Measurements from ENCODE around the gene NEUROD2. TPM values are rescaled to one million over a fixed set of nuclear protein-coding genes. Genes with fewer than 3 reads are reported as not detected.

The NEUROD2 gene
- total RNA-seq, 1 donor from 2014 or later, result not detected

- Histone ChIP-seq H4K20me1 (ENCODE audit: insufficient read depth, low read length) (no peaks in the 10 kb centered on the region), H3K4me2 (ENCODE audit: low read length) (no peak overlapping the region), H3K27ac (ENCODE audit: low read depth, low read length) (no peak overlapping the region), H3K27me3 (ENCODE audit: insufficient read depth, low read length) (peaks cover 39% of the 10 kb centered on the region), H3K9ac (ENCODE audit: low read length) (no peak overlapping the region), H3K4me3 (ENCODE audit: insufficient read depth, low read depth, low read length) (no peak overlapping the region), H3K36me3 (ENCODE audit: insufficient read depth, low read length) (no peaks in the 10 kb centered on the region), H3K79me2 (ENCODE audit: insufficient read depth, low read length) (no peaks in the 10 kb centered on the region), H3K4me1 (ENCODE audit: insufficient read depth, low read length) (peaks cover 7% of the 10 kb centered on the region), H3K9me3 (ENCODE audit: insufficient read depth, low read depth, low read length) (no peaks in the 10 kb centered on the region), H2AFZ (ENCODE audit: low read depth, low read length) (no peak overlapping the region)
- H3K4me3 Mint-ChIP-seq (ENCODE audit: unreplicated experiment), result no peak overlapping the region
- DNase-seq (ENCODE audit: low read depth), result no peak
- H3K27ac Mint-ChIP-seq (ENCODE audit: unreplicated experiment), result no peak overlapping the region
- no peaks in the 10 kb centered on the region for H3K9me3 Mint-ChIP-seq (ENCODE audit: unreplicated experiment)
- TF ChIP-seq EZH2 (IDR thresholded peaks at IDR 0.05; ENCODE audit: insufficient read depth, low read length), result no peak
- TF ChIP-seq, protein P1, sequence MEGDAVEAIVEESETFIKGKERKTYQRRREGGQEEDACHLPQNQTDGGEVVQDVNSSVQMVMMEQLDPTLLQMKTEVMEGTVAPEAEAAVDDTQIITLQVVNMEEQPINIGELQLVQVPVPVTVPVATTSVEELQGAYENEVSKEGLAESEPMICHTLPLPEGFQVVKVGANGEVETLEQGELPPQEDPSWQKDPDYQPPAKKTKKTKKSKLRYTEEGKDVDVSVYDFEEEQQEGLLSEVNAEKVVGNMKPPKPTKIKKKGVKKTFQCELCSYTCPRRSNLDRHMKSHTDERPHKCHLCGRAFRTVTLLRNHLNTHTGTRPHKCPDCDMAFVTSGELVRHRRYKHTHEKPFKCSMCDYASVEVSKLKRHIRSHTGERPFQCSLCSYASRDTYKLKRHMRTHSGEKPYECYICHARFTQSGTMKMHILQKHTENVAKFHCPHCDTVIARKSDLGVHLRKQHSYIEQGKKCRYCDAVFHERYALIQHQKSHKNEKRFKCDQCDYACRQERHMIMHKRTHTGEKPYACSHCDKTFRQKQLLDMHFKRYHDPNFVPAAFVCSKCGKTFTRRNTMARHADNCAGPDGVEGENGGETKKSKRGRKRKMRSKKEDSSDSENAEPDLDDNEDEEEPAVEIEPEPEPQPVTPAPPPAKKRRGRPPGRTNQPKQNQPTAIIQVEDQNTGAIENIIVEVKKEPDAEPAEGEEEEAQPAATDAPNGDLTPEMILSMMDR (IDR thresholded peaks at IDR 0.05; ENCODE audit: insufficient read depth, low read depth, low read length), result no peak
- H3K36me3 Mint-ChIP-seq (ENCODE audit: low read depth, unreplicated experiment), result no peaks in the 10 kb centered on the region
- FAIRE-seq, result no peak
- no peaks in the 10 kb centered on the region for H3K4me1 Mint-ChIP-seq (ENCODE audit: low read depth, unreplicated experiment)
- peaks cover 82% of the 10 kb centered on the region for H3K27me3 Mint-ChIP-seq (ENCODE audit: low read depth, unreplicated experiment)
Measured at GRCh38 chr17:39615434-39615833, 7.7 kb upstream of the NEUROD2 start.

GRCh38 chr17:39614545-39615157 lies 6.9 kb upstream of the NEUROD2 start:
- DNase-seq (ENCODE audit: low read depth) (no peak), FAIRE-seq (no peak)
- Mint-ChIP-seq H3K27me3 (ENCODE audit: low read depth, unreplicated experiment) (peaks cover 83% of the 10 kb centered on the region), H3K36me3 (ENCODE audit: low read depth, unreplicated experiment) (no peaks in the 10 kb centered on the region), H3K9me3 (ENCODE audit: unreplicated experiment) (no peaks in the 10 kb centered on the region), H3K4me3 (ENCODE audit: unreplicated experiment) (no peak overlapping the region), H3K4me1 (ENCODE audit: low read depth, unreplicated experiment) (no peaks in the 10 kb centered on the region), H3K27ac (ENCODE audit: unreplicated experiment) (no peak overlapping the region)
- Histone ChIP-seq H3K4me3 (ENCODE audit: insufficient read depth, low read depth, low read length) (no peak overlapping the region), H3K4me2 (ENCODE audit: low read length) (no peak overlapping the region), H2AFZ (ENCODE audit: low read depth, low read length) (no peak overlapping the region), H3K27me3 (ENCODE audit: insufficient read depth, low read length) (peaks cover 43% of the 10 kb centered on the region), H3K79me2 (ENCODE audit: insufficient read depth, low read length) (no peaks in the 10 kb centered on the region), H3K4me1 (ENCODE audit: insufficient read depth, low read length) (peaks cover 7% of the 10 kb centered on the region), H4K20me1 (ENCODE audit: insufficient read depth, low read length) (no peaks in the 10 kb centered on the region), H3K9me3 (ENCODE audit: insufficient read depth, low read depth, low read length) (no peaks in the 10 kb centered on the region), H3K36me3 (ENCODE audit: insufficient read depth, low read length) (no peaks in the 10 kb centered on the region), H3K27ac (ENCODE audit: low read depth, low read length) (no peak overlapping the region), H3K9ac (ENCODE audit: low read length) (no peak overlapping the region)
- no peak for TF ChIP-seq EZH2 (IDR thresholded peaks at IDR 0.05; ENCODE audit: insufficient read depth, low read length)

- Histone ChIP-seq H3K4me3 (ENCODE audit: insufficient read depth, low read depth, low read length) (no peak overlapping the region), H3K36me3 (ENCODE audit: insufficient read depth, low read length) (no peaks in the 10 kb centered on the region), H3K4me1 (ENCODE audit: insufficient read depth, low read length) (peaks cover 3% of the 10 kb centered on the region), H3K27ac (ENCODE audit: low read depth, low read length) (no peak overlapping the region), H3K4me2 (ENCODE audit: low read length) (no peak overlapping the region), H3K27me3 (ENCODE audit: insufficient read depth, low read length) (peaks cover 56% of the 10 kb centered on the region), H3K9me3 (ENCODE audit: insufficient read depth, low read depth, low read length) (no peaks in the 10 kb centered on the region), H3K9ac (ENCODE audit: low read length) (no peak overlapping the region), H3K79me2 (ENCODE audit: insufficient read depth, low read length) (no peaks in the 10 kb centered on the region), H4K20me1 (ENCODE audit: insufficient read depth, low read length) (no peaks in the 10 kb centered on the region), H2AFZ (ENCODE audit: low read depth, low read length) (no peak overlapping the region)
- no peak for TF ChIP-seq EZH2 (IDR thresholded peaks at IDR 0.05; ENCODE audit: insufficient read depth, low read length)
- TF ChIP-seq, protein P1 (IDR thresholded peaks at IDR 0.05; ENCODE audit: insufficient read depth, low read depth, low read length), result no peak
- H3K4me3 Mint-ChIP-seq (ENCODE audit: unreplicated experiment), result no peak overlapping the region
- no peak for DNase-seq (ENCODE audit: low read depth)
- H3K27me3 Mint-ChIP-seq (ENCODE audit: low read depth, unreplicated experiment), result peaks cover 83% of the 10 kb centered on the region
- no peak overlapping the region for H3K27ac Mint-ChIP-seq (ENCODE audit: unreplicated experiment)
- FAIRE-seq, result no peak
- no peaks in the 10 kb centered on the region for H3K4me1 Mint-ChIP-seq (ENCODE audit: low read depth, unreplicated experiment)
- no peaks in the 10 kb centered on the region for H3K9me3 Mint-ChIP-seq (ENCODE audit: unreplicated experiment)
- H3K36me3 Mint-ChIP-seq (ENCODE audit: low read depth, unreplicated experiment), result no peaks in the 10 kb centered on the region
Measured at GRCh38 chr17:39612935-39613464, 5.3 kb upstream of the NEUROD2 start.

Data from astrocyte (in vitro differentiated cells and primary cell).